ENCODE results near the gene POLR2H.

Gene POLR2H

GRCh38 chr3:184388164-184388935 is 26.8 kb downstream of the POLR2H start:
- DNase-seq = no peak

- no peak for DNase-seq
These were observed 27.4 kb downstream of the POLR2H start for GRCh38 chr3:184388936-184389230.

GRCh38 chr3:184389384-184389783 is 27.9 kb downstream of the POLR2H start:
- no peak for DNase-seq

GRCh38 chr3:184389935-184390528 is 28.5 kb downstream of the POLR2H start:
- DNase-seq = no peak

- no peak for DNase-seq
These were observed 29.8 kb downstream of the POLR2H start for GRCh38 chr3:184391266-184391665.

- no peak for DNase-seq
These were observed 33.8 kb downstream of the POLR2H start for GRCh38 chr3:184395320-184395660.

GRCh38 chr3:184399410-184399809 is 37.9 kb downstream of the POLR2H start:
- DNase-seq = no peak

- DNase-seq = no peak
These were observed 43.8 kb downstream of the POLR2H start for GRCh38 chr3:184405075-184406030.

- DNase-seq = no peak
These were observed 47.9 kb downstream of the POLR2H start for GRCh38 chr3:184409331-184409926.

- DNase-seq = no peak
These were observed 48.5 kb downstream of the POLR2H start for GRCh38 chr3:184409946-184410500.

- DNase-seq = no peak
These were observed 53.1 kb downstream of the POLR2H start for GRCh38 chr3:184414418-184415202.

- DNase-seq = no peak
These were observed 53.6 kb downstream of the POLR2H start for GRCh38 chr3:184415203-184415490.

GRCh38 chr3:184417619-184418327 is 56.3 kb downstream of the POLR2H start:
- peak; percentile 65 for DNase-seq

Data from retina (tissue), 1 donor.